Neural progenitor cell (in vitro differentiated cells): Measurements from ENCODE around the gene STMP1.

Experiments
- CTCF ChIP-seq: fragments of 200-600 bp; sonication (generic); IDR thresholded peaks from 2 replicates; pipeline ENCODE4 v1.5.1; 2017; ENCODE audit warnings: antibody characterized with exemption, mild to moderate bottlenecking
- EZH2 ChIP-seq: fragments of 200-600 bp; sonication (generic); IDR thresholded peaks from 2 replicates; pipeline ENCODE4 v1.6.1; 2017; ENCODE audit warnings: antibody characterized with exemption, mild to moderate bottlenecking, moderate library complexity

GRCh38 chr7:135704074-135704473 is 41.8 kb downstream of the STMP1 start:
- TF ChIP-seq CTCF (peak; percentile 61), EZH2 (no peak)
